HepG2 (cell line): Measurements from ENCODE around the gene ZNF644. TPM values are rescaled to one million over a fixed set of nuclear protein-coding genes. Genes with fewer than 3 reads are reported as not detected.

Experiments
- AGO2 ChIP-seq: fragments of 200-400 bp; formaldehyde crosslinking; optimal IDR thresholded peaks from 2 replicates; pipeline ENCODE3; 2017; ENCODE audit warnings: mild to moderate bottlenecking, low read depth, low read length, moderate library complexity
- ATF7-NPFF ChIP-seq: sonication (generic); formaldehyde crosslinking; IDR thresholded peaks from 2 replicates; pipeline ENCODE4 v1.8.1; 2023; ENCODE audit warnings: mild to moderate bottlenecking, low read depth, missing genetic modification reagents, moderate library complexity
- EP300 ChIP-seq, 3 experiments: sonication (generic) in 1 of 3; formaldehyde crosslinking in 1 of 3; IDR thresholded peaks; 2 replicates each; pipeline versions ENCODE4 v1.5.1 to v1.6.1; 2011 to 2020; ENCODE audit warnings: low read depth in 2 of 3, low read length in 2 of 3, borderline replicate concordance in 1 of 3, improper control_type of control experiment in 1 of 3, mild to moderate bottlenecking in 1 of 3, missing genetic modification reagents in 1 of 3, moderate library complexity in 1 of 3
- GABPB1 ChIP-seq: IDR thresholded peaks from 2 replicates; pipeline ENCODE4 v1.6.1; 2016; ENCODE audit warnings: mild to moderate bottlenecking, missing genetic modification reagents, moderate library complexity, missing compliant biosample characterization
- GFI1 ChIP-seq: sonication (generic); formaldehyde crosslinking; IDR thresholded peaks from 2 replicates; pipeline ENCODE4 v1.5.0; 2020; ENCODE audit warnings: missing genetic modification reagents, mild to moderate bottlenecking, borderline replicate concordance
- JDP2 ChIP-seq: sonication (generic); formaldehyde crosslinking; IDR thresholded peaks from 2 replicates; pipeline ENCODE4 v1.8.1; 2022; ENCODE audit warnings: missing genetic modification reagents, borderline replicate concordance
- KAT7 ChIP-seq: IDR thresholded peaks from 2 replicates; pipeline ENCODE4 v1.6.1; 2018; ENCODE audit warnings: borderline replicate concordance, missing compliant biosample characterization
- NBN ChIP-seq: fragments of 450-650 bp; conservative IDR thresholded peaks from 2 replicates; pipeline ENCODE4 v1.6.1; 2017
- NR2C2 ChIP-seq: sonication (generic); formaldehyde crosslinking; IDR thresholded peaks from 2 replicates; pipeline ENCODE4 v1.4.0; 2020; ENCODE audit warnings: missing genetic modification reagents, mild to moderate bottlenecking, moderate library complexity, borderline replicate concordance
- POLR2AphosphoS5 ChIP-seq: IDR thresholded peaks from 2 replicates; pipeline ENCODE4 v1.6.1; 2012; ENCODE audit warnings: low read depth, low read length
- PTBP1 ChIP-seq: fragments of 200-400 bp; formaldehyde crosslinking; IDR thresholded peaks from 2 replicates; pipeline ENCODE4 v1.6.1; 2018; ENCODE audit warnings: low read length, low read depth; ENCODE audit not compliant: poor library complexity, severe bottlenecking
- SOX5 ChIP-seq: IDR thresholded peaks from 2 replicates; pipeline ENCODE4 v1.6.1; 2016; ENCODE audit warnings: borderline replicate concordance
- ZBTB1 ChIP-seq: sonication (generic); formaldehyde crosslinking; IDR thresholded peaks from 2 replicates; pipeline ENCODE4 v1.4.0; 2020; ENCODE audit warnings: missing genetic modification reagents, borderline replicate concordance
- ZNF547 ChIP-seq: sonication (generic); formaldehyde crosslinking; IDR thresholded peaks from 2 replicates; pipeline ENCODE4 v1.5.1; 2020; ENCODE audit warnings: mild to moderate bottlenecking, missing genetic modification reagents
- ZNF788 ChIP-seq: sonication (generic); formaldehyde crosslinking; IDR thresholded peaks from 2 replicates; pipeline ENCODE4 v1.5.0; 2020; ENCODE audit warnings: mild to moderate bottlenecking, missing genetic modification reagents, borderline replicate concordance
- ZSCAN29 ChIP-seq: sonication (generic); formaldehyde crosslinking; conservative IDR thresholded peaks from 2 replicates; pipeline ENCODE4 v1.4.0; 2020; ENCODE audit warnings: mild to moderate bottlenecking, missing genetic modification reagents
- polyA plus RNA-seq, 8 experiments: library from polyadenylated mRNA; depleted of rRNA in 3 of 8; stranded (reverse) in 7 of 8; unstranded in 1 of 8; fragments of >200 nt; fragmentation: Illumina TruSeq in 4 of 8; extraction: Trizol in 4 of 8; gene quantifications; 2 replicates each; pipeline versions ENCODE4 v1.2.1 to v1.2.3, GENCODE V29; 2011 to 2016; ENCODE audit warnings: low read depth in 4 of 8, missing spikeins in 1 of 8, mixed read lengths in 1 of 8; ENCODE audit not compliant: insufficient read depth in 1 of 8
- total RNA-seq, 5 experiments: library from RNA; depleted of rRNA; stranded (reverse); fragments of >200 nt; fragmentation: Illumina TruSeq; extraction: Trizol; gene quantifications; 2 replicates each; pipeline ENCODE4 v1.2.3, GENCODE V29; 2016; ENCODE audit warnings: low read depth in 1 of 5
- TF ChIP-seq, protein P1 (sequence below): sonication (generic); formaldehyde crosslinking; IDR thresholded peaks from 2 replicates; pipeline ENCODE4 v1.4.0; 2020; ENCODE audit warnings: missing genetic modification reagents
- TF ChIP-seq, protein P2 (sequence below): sonication (generic); formaldehyde crosslinking; IDR thresholded peaks from 2 replicates; pipeline ENCODE4 v1.4.0; 2020; ENCODE audit warnings: low read depth, mild to moderate bottlenecking, missing genetic modification reagents
- TF ChIP-seq, protein P3 (sequence below): sonication (generic); formaldehyde crosslinking; IDR thresholded peaks from 2 replicates; pipeline ENCODE4 v1.5.0; 2020; ENCODE audit warnings: missing genetic modification reagents

The ZNF644 gene
- total and polyA plus RNA-seq, 2 of the 13 experiments (the other 11 are each of a cell fraction or from before 2014, with no cell fraction given): 17.7 to 51.7 TPM

DNA sequence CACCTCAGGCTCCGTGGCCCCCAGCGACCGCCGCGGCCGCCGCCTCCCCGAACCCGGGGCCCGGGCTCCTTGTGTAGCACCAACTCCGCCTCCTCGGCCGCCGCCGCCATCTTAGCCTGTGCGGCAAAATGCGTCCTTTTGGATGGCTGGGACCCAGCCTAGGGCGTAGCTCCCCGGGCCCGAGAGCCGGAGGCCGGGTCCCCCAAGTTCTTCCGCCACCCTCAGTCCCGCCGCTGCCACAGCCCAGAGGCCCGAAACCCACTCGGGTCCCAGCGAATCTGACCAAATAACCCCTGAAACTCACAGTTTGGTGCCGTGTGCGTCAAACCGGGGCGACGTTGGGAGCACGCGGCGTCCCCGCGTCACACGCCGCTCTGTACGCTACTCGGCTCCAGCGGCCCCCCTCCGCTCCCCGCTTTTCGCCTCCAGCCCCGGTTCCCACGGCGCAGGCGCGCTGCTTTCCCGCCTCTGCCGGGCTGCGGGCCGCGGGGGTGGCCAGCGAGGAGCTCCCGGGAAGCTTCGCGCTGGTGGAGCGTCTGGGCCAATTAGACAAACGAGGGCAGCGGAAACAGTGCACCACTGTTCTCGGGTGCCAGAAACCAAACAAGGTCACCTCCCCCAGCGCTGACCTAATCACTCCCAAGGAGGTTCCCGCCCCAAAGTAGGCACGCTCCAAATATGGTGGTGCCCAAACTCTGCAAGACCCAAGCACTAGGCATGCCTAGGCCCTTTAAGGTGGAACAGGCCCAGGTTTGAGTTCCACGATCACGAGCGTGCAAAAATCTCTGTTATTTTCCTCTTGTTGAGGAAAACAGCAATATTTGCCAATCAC, at the start of gene ZNF644 (continued):
- TF ChIP-seq, protein P1, sequence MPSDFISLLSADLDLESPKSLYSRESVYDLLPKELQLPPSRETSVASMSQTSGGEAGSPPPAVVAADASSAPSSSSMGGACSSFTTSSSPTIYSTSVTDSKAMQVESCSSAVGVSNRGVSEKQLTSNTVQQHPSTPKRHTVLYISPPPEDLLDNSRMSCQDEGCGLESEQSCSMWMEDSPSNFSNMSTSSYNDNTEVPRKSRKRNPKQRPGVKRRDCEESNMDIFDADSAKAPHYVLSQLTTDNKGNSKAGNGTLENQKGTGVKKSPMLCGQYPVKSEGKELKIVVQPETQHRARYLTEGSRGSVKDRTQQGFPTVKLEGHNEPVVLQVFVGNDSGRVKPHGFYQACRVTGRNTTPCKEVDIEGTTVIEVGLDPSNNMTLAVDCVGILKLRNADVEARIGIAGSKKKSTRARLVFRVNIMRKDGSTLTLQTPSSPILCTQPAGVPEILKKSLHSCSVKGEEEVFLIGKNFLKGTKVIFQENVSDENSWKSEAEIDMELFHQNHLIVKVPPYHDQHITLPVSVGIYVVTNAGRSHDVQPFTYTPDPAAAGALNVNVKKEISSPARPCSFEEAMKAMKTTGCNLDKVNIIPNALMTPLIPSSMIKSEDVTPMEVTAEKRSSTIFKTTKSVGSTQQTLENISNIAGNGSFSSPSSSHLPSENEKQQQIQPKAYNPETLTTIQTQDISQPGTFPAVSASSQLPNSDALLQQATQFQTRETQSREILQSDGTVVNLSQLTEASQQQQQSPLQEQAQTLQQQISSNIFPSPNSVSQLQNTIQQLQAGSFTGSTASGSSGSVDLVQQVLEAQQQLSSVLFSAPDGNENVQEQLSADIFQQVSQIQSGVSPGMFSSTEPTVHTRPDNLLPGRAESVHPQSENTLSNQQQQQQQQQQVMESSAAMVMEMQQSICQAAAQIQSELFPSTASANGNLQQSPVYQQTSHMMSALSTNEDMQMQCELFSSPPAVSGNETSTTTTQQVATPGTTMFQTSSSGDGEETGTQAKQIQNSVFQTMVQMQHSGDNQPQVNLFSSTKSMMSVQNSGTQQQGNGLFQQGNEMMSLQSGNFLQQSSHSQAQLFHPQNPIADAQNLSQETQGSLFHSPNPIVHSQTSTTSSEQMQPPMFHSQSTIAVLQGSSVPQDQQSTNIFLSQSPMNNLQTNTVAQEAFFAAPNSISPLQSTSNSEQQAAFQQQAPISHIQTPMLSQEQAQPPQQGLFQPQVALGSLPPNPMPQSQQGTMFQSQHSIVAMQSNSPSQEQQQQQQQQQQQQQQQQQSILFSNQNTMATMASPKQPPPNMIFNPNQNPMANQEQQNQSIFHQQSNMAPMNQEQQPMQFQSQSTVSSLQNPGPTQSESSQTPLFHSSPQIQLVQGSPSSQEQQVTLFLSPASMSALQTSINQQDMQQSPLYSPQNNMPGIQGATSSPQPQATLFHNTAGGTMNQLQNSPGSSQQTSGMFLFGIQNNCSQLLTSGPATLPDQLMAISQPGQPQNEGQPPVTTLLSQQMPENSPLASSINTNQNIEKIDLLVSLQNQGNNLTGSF (CRISPR knock-in tag): peak; percentile 87
- TF ChIP-seq SOX5 (CRISPR knock-in tag) (peak; percentile 57; the same call in 1 of the 2 replicates), GABPB1 (peak; percentile 87), ZNF547 (peak; percentile 93), KAT7 (CRISPR knock-in tag) (peak; percentile 39; the same call in 1 of the 2 replicates), NR2C2 (CRISPR knock-in tag) (peak; percentile 67), NBN (no peak), JDP2 (CRISPR knock-in tag) (no peak; the same call in 1 of the 2 replicates), ATF7-NPFF (peak; percentile 98), AGO2 (peak; percentile 92), GFI1 (CRISPR knock-in tag) (peak; percentile 73; the same call in 1 of the 2 replicates), POLR2AphosphoS5 (peak; percentile 60; the same call in 1 of the 2 replicates), ZNF788 (peak; percentile 76; the same call in 1 of the 2 replicates), ZSCAN29 (no peak), PTBP1 (no peak), EP300 (IDR thresholded peaks at IDR 0.05; ENCODE audit: low read depth in 2 of 2, low read length in 2 of 2) (no peak), EP300 (CRISPR knock-in tag; IDR thresholded peaks at IDR 0.05; ENCODE audit: borderline replicate concordance) (peak; percentile 47; the same call in 1 of the 2 replicates), ZBTB1 (CRISPR knock-in tag) (no peak)
- TF ChIP-seq, protein P2, sequence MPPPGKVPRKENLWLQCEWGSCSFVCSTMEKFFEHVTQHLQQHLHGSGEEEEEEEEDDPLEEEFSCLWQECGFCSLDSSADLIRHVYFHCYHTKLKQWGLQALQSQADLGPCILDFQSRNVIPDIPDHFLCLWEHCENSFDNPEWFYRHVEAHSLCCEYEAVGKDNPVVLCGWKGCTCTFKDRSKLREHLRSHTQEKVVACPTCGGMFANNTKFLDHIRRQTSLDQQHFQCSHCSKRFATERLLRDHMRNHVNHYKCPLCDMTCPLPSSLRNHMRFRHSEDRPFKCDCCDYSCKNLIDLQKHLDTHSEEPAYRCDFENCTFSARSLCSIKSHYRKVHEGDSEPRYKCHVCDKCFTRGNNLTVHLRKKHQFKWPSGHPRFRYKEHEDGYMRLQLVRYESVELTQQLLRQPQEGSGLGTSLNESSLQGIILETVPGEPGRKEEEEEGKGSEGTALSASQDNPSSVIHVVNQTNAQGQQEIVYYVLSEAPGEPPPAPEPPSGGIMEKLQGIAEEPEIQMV: peak; percentile 81
- TF ChIP-seq, protein P3, sequence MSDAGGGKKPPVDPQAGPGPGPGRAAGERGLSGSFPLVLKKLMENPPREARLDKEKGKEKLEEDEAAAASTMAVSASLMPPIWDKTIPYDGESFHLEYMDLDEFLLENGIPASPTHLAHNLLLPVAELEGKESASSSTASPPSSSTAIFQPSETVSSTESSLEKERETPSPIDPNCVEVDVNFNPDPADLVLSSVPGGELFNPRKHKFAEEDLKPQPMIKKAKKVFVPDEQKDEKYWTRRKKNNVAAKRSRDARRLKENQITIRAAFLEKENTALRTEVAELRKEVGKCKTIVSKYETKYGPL: 0 out of 2 replicates have a peak, but pooled peaks have one; percentile 53
